Upper lobe of left lung (tissue), 4 donors: ENCODE measurements around the gene ITSN2.

Experiments used
- POLR2A ChIP-seq, 4 donors: fragments of 450-650 bp; IDR thresholded peaks; one replicate each; pipeline ENCODE4 v1.5.1; 2016 to 2017; ENCODE audit warnings: antibody characterized with exemption in 4 of 4, mild to moderate bottlenecking in 2 of 4
- POLR2AphosphoS5 ChIP-seq, 2 donors: sonication (generic); formaldehyde crosslinking; IDR thresholded peaks; one replicate each; pipeline ENCODE4 v1.5.1; 2017; ENCODE audit warnings: antibody characterized with exemption in 2 of 2
- TF ChIP-seq, protein P1 (sequence below), 6 experiments: fragments of 450-650 bp in 4 of 6; fragments of 200-600 bp in 2 of 6; sonication (generic) in 2 of 6; IDR thresholded peaks; one replicate each; pipeline ENCODE4 v1.5.1; 2016 to 2019; ENCODE audit warnings: antibody characterized with exemption in 6 of 6

DNA sequence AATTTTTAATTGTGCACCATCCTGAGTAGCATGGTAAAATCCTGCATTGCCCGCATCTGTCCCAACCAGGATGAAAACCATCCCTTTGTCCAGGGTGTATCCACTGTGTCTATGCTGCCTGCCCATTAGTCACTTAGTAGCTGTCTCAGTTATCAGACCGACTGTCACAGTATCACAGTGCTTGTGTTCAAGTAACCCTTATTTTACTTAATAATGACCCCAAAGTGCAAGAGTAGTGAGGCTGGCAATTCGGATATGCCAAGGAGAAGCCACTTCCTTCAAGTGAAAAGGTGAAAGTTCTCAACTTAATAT lies 8.8 kb downstream of the ITSN2 start:
- TF ChIP-seq, protein P1, sequence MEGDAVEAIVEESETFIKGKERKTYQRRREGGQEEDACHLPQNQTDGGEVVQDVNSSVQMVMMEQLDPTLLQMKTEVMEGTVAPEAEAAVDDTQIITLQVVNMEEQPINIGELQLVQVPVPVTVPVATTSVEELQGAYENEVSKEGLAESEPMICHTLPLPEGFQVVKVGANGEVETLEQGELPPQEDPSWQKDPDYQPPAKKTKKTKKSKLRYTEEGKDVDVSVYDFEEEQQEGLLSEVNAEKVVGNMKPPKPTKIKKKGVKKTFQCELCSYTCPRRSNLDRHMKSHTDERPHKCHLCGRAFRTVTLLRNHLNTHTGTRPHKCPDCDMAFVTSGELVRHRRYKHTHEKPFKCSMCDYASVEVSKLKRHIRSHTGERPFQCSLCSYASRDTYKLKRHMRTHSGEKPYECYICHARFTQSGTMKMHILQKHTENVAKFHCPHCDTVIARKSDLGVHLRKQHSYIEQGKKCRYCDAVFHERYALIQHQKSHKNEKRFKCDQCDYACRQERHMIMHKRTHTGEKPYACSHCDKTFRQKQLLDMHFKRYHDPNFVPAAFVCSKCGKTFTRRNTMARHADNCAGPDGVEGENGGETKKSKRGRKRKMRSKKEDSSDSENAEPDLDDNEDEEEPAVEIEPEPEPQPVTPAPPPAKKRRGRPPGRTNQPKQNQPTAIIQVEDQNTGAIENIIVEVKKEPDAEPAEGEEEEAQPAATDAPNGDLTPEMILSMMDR (IDR thresholded peaks at IDR 0.05) = no peak
- TF ChIP-seq POLR2AphosphoS5 (IDR thresholded peaks at IDR 0.05) (no peak), POLR2A (IDR thresholded peaks at IDR 0.05) (no peak)
